ENCODE measurements around the gene PCBP3. TPM values are rescaled to one million over a fixed set of nuclear protein-coding genes. Genes with fewer than 3 reads are reported as not detected.
"Not testable (repeated sequence)": the region's sequence is repeated elsewhere in the genome, so short reads cannot be mapped to it uniquely, and the experiment has no call there.

The PCBP3 gene
- total RNA-seq, 2 donors from 2014 or later = 2.3 to 2.5 TPM

DNA sequence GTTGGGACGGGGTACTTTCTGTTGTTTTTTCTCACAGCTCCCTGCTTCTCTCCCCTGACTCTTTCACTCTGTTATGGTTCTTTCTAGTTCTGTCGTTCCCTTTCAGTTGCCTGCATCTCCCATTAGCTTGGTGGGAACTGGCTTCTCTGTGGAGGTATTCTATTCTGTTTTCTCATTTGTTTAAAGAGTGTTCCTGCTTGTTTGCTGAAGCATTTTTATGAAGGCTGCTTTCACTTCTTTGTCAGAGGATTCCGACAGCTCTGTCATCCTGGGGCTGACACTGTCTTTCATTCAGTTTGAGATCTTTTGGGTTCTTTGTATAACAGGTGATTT is 242.0 kb downstream of the PCBP3 start:
- intact Hi-C loops (cut with DNase I, micrococcal nuclease) = no loop called here
- no peak for DNase-seq
- ATAC-seq = no peak

GRCh38 chr21:45885930-45886601 is 242.5 kb downstream of the PCBP3 start:
- ATAC-seq; intact Hi-C loops (cut with DNase I, micrococcal nuclease); DNase-seq: not testable (repeated sequence)

DNA sequence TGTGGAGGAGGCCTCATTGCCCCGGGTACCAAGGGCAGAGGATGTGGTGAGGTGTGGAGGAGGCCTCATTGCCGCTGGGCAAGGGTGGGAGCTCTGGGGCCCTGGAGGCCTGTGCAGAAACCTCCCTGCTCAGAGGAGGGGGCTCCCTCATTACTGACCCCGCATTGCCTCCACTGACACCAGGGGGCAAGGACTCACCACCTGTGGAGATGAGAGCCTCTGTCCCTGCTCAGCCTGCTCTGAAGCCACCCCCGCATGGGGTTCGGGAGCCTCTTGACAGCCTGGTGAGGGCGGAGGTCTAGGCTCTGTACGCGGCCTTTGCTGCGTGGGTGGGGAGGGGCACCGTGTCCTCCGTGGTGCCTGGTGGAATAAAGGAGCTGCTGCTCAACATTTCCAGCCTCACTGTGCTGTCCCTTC is 243.1 kb downstream of the PCBP3 start:
- intact Hi-C loops (cut with DNase I, micrococcal nuclease) = no loop called here
- ATAC-seq = no peak
- DNase-seq = no peak

DNA sequence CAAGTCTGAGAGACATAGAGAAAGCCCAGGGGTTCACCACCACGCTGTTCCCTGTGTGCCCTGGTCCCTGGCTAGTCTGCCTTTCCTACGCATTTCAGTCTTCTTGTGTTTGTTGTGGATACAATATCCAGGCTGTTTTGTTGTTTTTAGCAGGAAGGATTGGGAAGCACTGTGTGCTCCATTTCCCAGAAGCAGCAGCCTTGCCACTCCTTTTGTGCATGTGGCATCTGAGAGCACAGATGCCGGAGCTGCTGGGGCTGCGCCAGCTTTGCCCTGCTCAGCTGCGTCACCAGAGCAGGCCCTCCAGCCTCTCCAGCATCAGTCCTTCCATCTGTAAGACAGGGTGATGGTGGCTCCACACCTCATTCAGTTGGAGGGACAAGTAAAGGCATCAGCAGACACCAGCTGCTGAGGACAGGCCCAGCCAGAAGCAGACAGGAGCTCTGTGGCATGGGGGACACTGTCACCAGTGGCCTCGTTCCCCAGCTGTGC is 243.6 kb downstream of the PCBP3 start:
- DNase-seq = no peak
- ATAC-seq = no peak
- intact Hi-C loops (cut with DNase I, micrococcal nuclease) = no loop called here

GRCh38 chr21:45887788-45888187 is 244.3 kb downstream of the PCBP3 start:
- ATAC-seq (no peak), DNase-seq (no peak)
- intact Hi-C loops (cut with DNase I, micrococcal nuclease) = no loop called here

- intact Hi-C loops (cut with DNase I, micrococcal nuclease) = no loop called here
- no peak for ATAC-seq
- no peak for DNase-seq
Measured at GRCh38 chr21:45888386-45889009, 245.0 kb downstream of the PCBP3 start.

GRCh38 chr21:45889256-45889655 is 245.7 kb downstream of the PCBP3 start:
- no peak for ATAC-seq
- intact Hi-C loops (cut with DNase I, micrococcal nuclease) = no loop called here
- no peak for DNase-seq

DNA sequence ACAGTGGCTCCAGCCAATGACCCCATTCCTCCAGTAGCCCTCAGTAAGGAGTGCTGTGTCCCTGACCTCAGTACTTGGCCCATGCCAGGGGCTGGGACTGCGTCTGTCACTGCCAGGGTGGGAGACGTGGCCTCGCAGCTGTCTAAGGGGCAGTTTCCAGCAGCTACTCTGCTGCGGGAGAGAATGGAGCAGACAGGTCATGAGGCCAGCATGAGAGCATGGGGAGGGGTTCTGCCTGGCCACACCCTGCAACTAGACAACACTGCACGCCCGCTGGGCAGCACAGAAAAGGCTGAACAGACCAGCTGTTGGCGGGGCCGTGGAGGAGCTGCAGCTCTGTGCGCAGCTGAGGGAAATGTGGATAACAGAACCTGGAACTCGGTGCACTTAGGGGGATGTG is 246.4 kb downstream of the PCBP3 start:
- intact Hi-C loops (cut with DNase I, micrococcal nuclease) = no loop called here
- no peak for DNase-seq
- ATAC-seq = no peak

- ATAC-seq (no peak), DNase-seq (no peak)
- intact Hi-C loops (cut with DNase I, micrococcal nuclease) = no loop called here
Measured at GRCh38 chr21:45891388-45892155, 248.0 kb downstream of the PCBP3 start.

DNA sequence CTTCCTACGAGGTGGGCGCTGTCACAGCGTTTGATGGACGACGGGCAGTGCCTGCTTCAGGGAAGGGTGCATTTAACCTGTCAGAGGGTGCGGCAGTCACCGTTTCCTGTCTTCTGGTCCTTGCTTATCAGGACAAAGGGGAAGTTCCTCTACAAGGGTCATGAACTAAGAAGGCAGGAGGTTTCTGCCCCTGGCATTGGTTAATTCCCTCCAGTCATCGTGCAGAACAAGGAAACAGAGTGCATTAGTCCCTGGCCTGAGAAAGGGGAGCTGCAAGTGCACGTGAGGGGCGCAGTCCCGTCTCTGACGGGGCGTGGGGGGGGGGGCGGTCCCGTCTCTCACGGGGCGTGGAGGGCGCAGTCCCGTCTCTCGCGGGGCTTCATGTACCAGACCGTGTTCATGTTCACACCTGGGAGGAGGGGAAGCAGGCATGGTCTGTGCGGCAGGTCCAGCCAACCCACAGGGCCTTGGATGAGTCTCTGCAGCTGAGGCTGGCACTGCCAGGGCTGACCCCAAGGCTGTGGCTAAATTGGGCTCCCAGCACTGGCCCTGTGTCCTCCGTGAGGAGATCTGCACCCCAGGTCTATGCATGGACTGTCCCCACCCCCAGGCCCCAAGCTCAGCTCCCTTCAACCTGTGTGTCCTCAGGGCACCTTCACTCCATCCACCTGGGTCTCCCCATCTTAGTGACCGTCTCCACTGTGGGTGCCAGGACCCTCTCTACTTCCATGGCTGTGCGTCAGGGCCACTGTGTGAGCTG is 248.8 kb downstream of the PCBP3 start:
- DNase-seq (no peak), ATAC-seq (peak; percentile 76)

DNA sequence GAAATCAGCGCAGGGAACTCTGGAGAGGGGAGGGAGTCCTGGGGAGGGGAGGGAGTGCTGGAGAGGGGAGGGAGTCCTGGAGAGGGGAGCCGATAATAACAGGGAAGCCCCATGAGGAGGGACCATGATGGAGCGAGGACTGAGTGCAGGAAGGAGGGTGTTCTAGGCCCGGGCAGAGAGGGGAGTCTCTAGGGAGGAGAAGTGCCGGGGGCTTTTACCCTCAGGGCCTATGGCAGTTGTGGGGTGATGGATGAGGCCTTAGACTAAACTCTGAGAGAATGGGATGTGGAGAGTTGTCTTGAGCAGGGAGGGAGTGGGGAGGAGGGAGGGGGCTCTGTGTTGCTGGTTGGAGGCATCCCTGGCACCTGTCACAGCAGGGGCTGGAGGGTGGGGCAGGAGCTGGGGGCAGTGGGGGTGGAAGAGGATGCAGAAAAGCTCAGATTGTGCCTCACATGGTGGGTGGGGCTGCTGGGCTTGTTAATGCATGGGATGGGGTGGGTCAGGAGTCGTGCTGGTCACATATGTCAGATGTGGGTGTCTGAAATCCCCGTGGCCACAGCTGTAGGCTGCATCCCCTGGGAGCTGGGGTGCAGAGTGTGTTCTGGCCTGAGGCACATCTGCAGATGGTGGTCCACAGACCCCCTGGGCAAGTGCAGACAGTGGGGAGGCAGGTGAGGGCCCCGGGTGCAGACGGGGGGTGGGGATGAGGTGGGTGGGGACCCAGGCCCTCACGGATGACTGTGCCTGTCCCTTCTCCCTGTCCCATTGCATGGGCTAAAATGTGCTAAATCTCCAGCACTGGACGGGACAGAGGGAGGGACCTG is 249.6 kb downstream of the PCBP3 start:
- no peak for ATAC-seq
- intact Hi-C loops (cut with DNase I, micrococcal nuclease) = no loop called here
- no peak for DNase-seq

More for the DNA sequence above, 248.8 kb downstream of the PCBP3 start:
- intact Hi-C loops (cut with DNase I, micrococcal nuclease) = no loop called here

- ATAC-seq (no peak), DNase-seq (no peak)
- intact Hi-C loops (cut with DNase I, micrococcal nuclease) = no loop called here
Measured at GRCh38 chr21:45893740-45894449, 250.4 kb downstream of the PCBP3 start.

GRCh38 chr21:45894450-45894825 is 250.9 kb downstream of the PCBP3 start:
- intact Hi-C loops (cut with DNase I, micrococcal nuclease) = no loop called here
- DNase-seq = peak; percentile 20 to 41
- ATAC-seq = no peak

GRCh38 chr21:45894906-45895777 is 251.6 kb downstream of the PCBP3 start:
- DNase-seq (no peak), ATAC-seq (no peak)
- intact Hi-C loops (cut with DNase I, micrococcal nuclease) = no loop called here

- ATAC-seq = no peak
- no peak for DNase-seq
- intact Hi-C loops (cut with DNase I, micrococcal nuclease) = no loop called here
Measured at GRCh38 chr21:45895778-45896370, 252.3 kb downstream of the PCBP3 start.

DNA sequence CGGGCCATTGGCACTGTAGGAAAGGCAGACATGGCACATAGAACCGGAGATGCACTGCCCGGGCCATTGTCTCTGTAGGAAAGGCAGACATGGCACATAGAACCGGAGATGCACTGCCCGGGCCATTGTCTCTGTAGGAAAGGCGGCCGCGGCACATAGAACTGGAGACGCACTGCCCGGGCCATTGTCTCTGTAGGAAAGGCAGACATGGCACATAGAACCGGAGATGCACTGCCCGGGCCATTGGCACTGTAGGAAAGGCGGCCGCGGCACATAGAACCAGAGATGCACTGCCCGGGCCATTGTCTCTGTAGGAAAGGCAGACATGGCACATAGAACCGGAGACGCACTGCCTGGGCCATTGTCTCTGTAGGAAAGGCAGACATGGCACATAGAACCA is 252.9 kb downstream of the PCBP3 start:
- DNase-seq; intact Hi-C loops (cut with DNase I, micrococcal nuclease); ATAC-seq: not testable (repeated sequence)
